Keratinocyte (primary cell): ENCODE measurements around the gene UNC5A. TPM values are rescaled to one million over a fixed set of nuclear protein-coding genes. Genes with fewer than 3 reads are reported as not detected.

Experiments
- DNase-seq: peaks from one replicate; pipeline ENCODE4 v3.0.0-alpha.2; 2011; ENCODE audit warnings: low read depth, missing footprints, low spot score
- FAIRE-seq: peaks from 2 replicates; lab custom pipeline; 2011; peaks lifted over from hg19 to GRCh38; lab: Jason Lieb, UNC
- H2AFZ ChIP-seq: 2 replicates; pipeline ENCODE4 v1.6.0; 2012; ENCODE audit warnings: low read length, control low read depth, inconsistent platforms; ENCODE audit not compliant: control insufficient read depth
- H3K27ac ChIP-seq: 2 replicates; pipeline ENCODE4 v1.5.1; 2011; ENCODE audit warnings: low read length; ENCODE audit not compliant: control insufficient read depth, insufficient read depth
- H3K27me3 ChIP-seq: 3 replicates; pipeline ENCODE4 v1.6.0; 2011; ENCODE audit warnings: low read length; ENCODE audit not compliant: control insufficient read depth, insufficient read depth; ENCODE audit errors: extremely low read depth
- H3K36me3 ChIP-seq, 2 experiments: 2 replicates in 1 of 2; 3 replicates in 1 of 2; pipeline ENCODE4 v1.5.1; 2011; ENCODE audit warnings: low read length in 2 of 2, mild to moderate bottlenecking in 1 of 2; ENCODE audit not compliant: control insufficient read depth in 2 of 2, insufficient read depth in 2 of 2; ENCODE audit errors: extremely low read depth in 1 of 2
- H3K4me1 ChIP-seq: 3 replicates; pipeline ENCODE4 v1.5.1; 2011; ENCODE audit warnings: low read length; ENCODE audit not compliant: control insufficient read depth, insufficient read depth; ENCODE audit errors: extremely low read depth
- H3K4me2 ChIP-seq: 3 replicates; pipeline ENCODE4 v1.6.0; 2011; ENCODE audit warnings: low read depth, low read length; ENCODE audit not compliant: control insufficient read depth, insufficient read depth; ENCODE audit errors: extremely low read depth
- H3K4me3 ChIP-seq, 3 experiments: fragments of 200-600 bp in 1 of 3; sonication (generic) in 1 of 3; 2 replicates in 2 of 3; 3 replicates in 1 of 3; pipeline ENCODE4 v1.5.1; 2011 to 2016; ENCODE audit warnings: low read length in 3 of 3, mild to moderate bottlenecking in 3 of 3, control low read depth in 2 of 3, inconsistent platforms in 1 of 3, low read depth in 1 of 3, mixed read lengths in 1 of 3, mixed run types in 1 of 3, moderate library complexity in 1 of 3; ENCODE audit not compliant: control insufficient read depth in 2 of 3, insufficient read depth in 2 of 3; ENCODE audit errors: extremely low read depth in 1 of 3
- H3K79me2 ChIP-seq: 2 replicates; pipeline ENCODE4 v1.6.0; 2012; ENCODE audit warnings: low read length; ENCODE audit not compliant: control insufficient read depth, insufficient read depth
- H3K9ac ChIP-seq: 3 replicates; pipeline ENCODE4 v1.6.0; 2011; ENCODE audit warnings: low read length; ENCODE audit not compliant: control insufficient read depth, insufficient read depth; ENCODE audit errors: extremely low read depth
- H3K9me1 ChIP-seq: 3 replicates; pipeline ENCODE4 v1.6.0; 2011; ENCODE audit warnings: low read length; ENCODE audit not compliant: control insufficient read depth, insufficient read depth; ENCODE audit errors: extremely low read depth
- H3K9me3 ChIP-seq: 2 replicates; pipeline ENCODE4 v1.5.1; 2012; ENCODE audit warnings: low read depth, low read length; ENCODE audit not compliant: control insufficient read depth
- H4K20me1 ChIP-seq: 3 replicates; pipeline ENCODE4 v1.6.0; 2011; ENCODE audit warnings: low read length; ENCODE audit not compliant: control insufficient read depth, insufficient read depth; ENCODE audit errors: extremely low read depth
- EZH2 ChIP-seq: IDR thresholded peaks from one replicate; pipeline ENCODE4 v1.6.1; 2012; ENCODE audit warnings: inconsistent platforms, mild to moderate bottlenecking, low read length, moderate library complexity
- dilution Hi-C: fragments of 300-500 bp; cut with MboI; formaldehyde crosslinking; loops from one replicate; pipeline ENCODE4 v1.7.0; 2020; ENCODE audit warnings: low sequenced_read_pairs; ENCODE audit not compliant: extremely low pct_ligation_motif_present
- polyA plus RNA-seq, 5 experiments: library from polyadenylated mRNA; depleted of rRNA in 3 of 5; stranded (reverse) in 3 of 5; stranded (forward) in 1 of 5; unstranded in 1 of 5; fragments of >200 nt; gene quantifications; 1 replicate in 1 of 5; 2 replicates in 3 of 5; 3 replicates in 1 of 5; pipeline versions ENCODE4 v1.2.1 to v1.2.3, GENCODE V29; 2011 to 2012; ENCODE audit warnings: missing spikeins in 2 of 5, low read depth in 1 of 5, low replicate concordance in 1 of 5
- TF ChIP-seq, protein P1 (sequence below), 3 experiments: IDR thresholded peaks in 1 of 3; conservative IDR thresholded peaks in 1 of 3; optimal IDR thresholded peaks in 1 of 3; 2 replicates in 2 of 3; 3 replicates in 1 of 3; pipeline versions ENCODE3 to v1.5.1; 2011; ENCODE audit warnings: low read length in 3 of 3, mild to moderate bottlenecking in 3 of 3, moderate library complexity in 2 of 3, control low read depth in 1 of 3, inconsistent platforms in 1 of 3; ENCODE audit not compliant: insufficient read depth in 2 of 3; ENCODE audit errors: extremely low read depth in 1 of 3

The UNC5A gene
- polyA plus RNA-seq, 1 donor (not counting 4 experiments of a cell fraction or from before 2014, with no cell fraction given): not detected

DNA sequence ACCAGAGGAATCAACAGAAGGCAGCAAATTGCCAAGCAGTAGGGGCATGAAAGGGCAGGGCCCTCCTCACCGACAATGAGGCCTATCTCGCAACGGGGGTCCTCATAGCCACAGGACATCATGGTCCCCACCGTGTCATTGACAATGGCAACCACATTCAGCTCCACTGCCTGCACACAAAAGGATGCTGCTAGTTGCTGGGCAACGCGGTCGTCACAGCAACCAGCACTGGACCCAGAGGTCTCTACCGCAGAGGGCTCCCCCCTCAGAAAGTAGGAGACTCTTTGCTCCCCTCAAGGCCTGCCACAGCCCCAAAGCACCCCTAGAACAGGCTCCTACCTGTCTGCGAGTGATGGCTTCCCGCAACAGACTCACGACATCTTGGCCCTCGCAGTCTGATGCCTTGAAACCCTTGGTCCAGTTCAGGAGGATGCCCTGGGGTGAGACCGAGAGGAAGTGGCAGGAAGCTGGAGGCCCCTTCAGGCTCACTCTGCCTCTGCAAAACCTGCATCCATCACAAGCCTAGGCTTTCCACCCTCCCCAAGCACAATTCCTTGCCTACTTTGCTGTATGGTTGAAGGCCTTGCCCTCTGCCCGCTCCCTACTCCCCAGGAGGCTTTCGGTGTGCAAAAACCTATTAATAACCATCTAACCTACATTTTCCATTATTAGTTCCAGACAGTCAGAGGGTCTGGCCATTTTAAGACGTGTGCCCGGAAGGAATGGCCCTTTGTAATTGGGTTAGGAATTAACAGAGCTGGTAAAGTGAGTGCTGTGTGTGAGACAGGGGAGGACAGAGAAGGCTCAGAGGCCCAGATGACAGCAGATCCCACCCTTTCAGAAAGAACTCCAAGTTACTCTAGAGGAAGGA, 73.6 kb downstream of the UNC5A start:
- Histone ChIP-seq H3K27me3 (no peaks in the 10 kb centered on the region), H3K4me3 (no peak overlapping the region), H3K9me3 (no peaks in the 10 kb centered on the region), H4K20me1 (no peaks in the 10 kb centered on the region), H3K79me2 (no peaks in the 10 kb centered on the region), H3K27ac (no peak overlapping the region), H2AFZ (no peak overlapping the region), H3K36me3 (no peaks in the 10 kb centered on the region), H3K9ac (no peak overlapping the region), H3K9me1 (no peaks in the 10 kb centered on the region), H3K4me2 (no peak overlapping the region), H3K4me1 (no peaks in the 10 kb centered on the region)
- TF ChIP-seq, protein P1, sequence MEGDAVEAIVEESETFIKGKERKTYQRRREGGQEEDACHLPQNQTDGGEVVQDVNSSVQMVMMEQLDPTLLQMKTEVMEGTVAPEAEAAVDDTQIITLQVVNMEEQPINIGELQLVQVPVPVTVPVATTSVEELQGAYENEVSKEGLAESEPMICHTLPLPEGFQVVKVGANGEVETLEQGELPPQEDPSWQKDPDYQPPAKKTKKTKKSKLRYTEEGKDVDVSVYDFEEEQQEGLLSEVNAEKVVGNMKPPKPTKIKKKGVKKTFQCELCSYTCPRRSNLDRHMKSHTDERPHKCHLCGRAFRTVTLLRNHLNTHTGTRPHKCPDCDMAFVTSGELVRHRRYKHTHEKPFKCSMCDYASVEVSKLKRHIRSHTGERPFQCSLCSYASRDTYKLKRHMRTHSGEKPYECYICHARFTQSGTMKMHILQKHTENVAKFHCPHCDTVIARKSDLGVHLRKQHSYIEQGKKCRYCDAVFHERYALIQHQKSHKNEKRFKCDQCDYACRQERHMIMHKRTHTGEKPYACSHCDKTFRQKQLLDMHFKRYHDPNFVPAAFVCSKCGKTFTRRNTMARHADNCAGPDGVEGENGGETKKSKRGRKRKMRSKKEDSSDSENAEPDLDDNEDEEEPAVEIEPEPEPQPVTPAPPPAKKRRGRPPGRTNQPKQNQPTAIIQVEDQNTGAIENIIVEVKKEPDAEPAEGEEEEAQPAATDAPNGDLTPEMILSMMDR (optimal IDR thresholded peaks at IDR 0.05 in 1 of 3, IDR thresholded peaks at IDR 0.05 in 1 of 3, conservative IDR thresholded peaks at IDR 0.05 in 1 of 3; ENCODE audit: extremely low read depth in 1 of 3, insufficient read depth in 2 of 3, low read length in 3 of 3): peak in 1 of 3 experiments; percentile 5
- TF ChIP-seq EZH2: no peak
- dilution Hi-C loops: no loop called here
- DNase-seq (no peak), FAIRE-seq (no peak)

DNA sequence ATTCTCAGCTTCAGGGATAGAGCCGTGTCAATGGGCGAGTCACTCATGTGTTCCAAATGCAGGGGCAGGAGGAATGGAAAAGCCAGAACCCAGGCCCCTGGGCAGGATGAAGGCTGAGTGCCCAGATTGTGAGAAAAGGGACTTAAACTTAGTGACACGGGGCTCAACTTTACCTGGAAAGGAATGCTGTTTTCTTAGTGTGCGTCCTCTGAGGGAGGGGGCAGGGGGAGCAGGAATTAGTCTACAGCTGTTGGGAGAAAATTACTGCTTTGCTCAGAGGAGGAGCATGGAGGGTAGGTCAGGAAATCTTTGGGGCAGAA, 74.2 kb downstream of the UNC5A start:
- H3K9ac ChIP-seq: no peak overlapping the region
- H3K79me2 ChIP-seq: no peaks in the 10 kb centered on the region
- H3K4me3 ChIP-seq: no peak overlapping the region
- dilution Hi-C loops: no loop called here
- no peaks in the 10 kb centered on the region for H3K36me3 ChIP-seq
- H4K20me1 ChIP-seq: no peaks in the 10 kb centered on the region
- H3K4me1 ChIP-seq: no peaks in the 10 kb centered on the region
- DNase-seq (no peak), FAIRE-seq (no peak)
- no peaks in the 10 kb centered on the region for H3K27me3 ChIP-seq
- TF ChIP-seq EZH2: no peak
- TF ChIP-seq, protein P1 (optimal IDR thresholded peaks at IDR 0.05 in 1 of 3, IDR thresholded peaks at IDR 0.05 in 1 of 3, conservative IDR thresholded peaks at IDR 0.05 in 1 of 3; ENCODE audit: extremely low read depth in 1 of 3, insufficient read depth in 2 of 3, low read length in 3 of 3): no peak
- no peak overlapping the region for H2AFZ ChIP-seq
- no peaks in the 10 kb centered on the region for H3K9me3 ChIP-seq
- H3K4me2 ChIP-seq: no peak overlapping the region
- no peaks in the 10 kb centered on the region for H3K9me1 ChIP-seq
- no peak overlapping the region for H3K27ac ChIP-seq
